Prostate gland (tissue), 2 donors: ENCODE data around the gene TMEM131. TPM values are rescaled to one million over a fixed set of nuclear protein-coding genes. Genes with fewer than 3 reads are reported as not detected.
"Not testable (repeated sequence)": the region's sequence is repeated elsewhere in the genome, so short reads cannot be mapped to it uniquely, and the experiment has no call there.

Experiments
- DNase-seq: peaks from one replicate; pipeline ENCODE4 v3.0.0-alpha.2; 2019; ENCODE audit warnings: low spot score
- H3K27ac ChIP-seq, 2 donors: fragments of 200-600 bp; sonication (generic); 2 replicates each; pipeline ENCODE4 v1.5.1; 2017 to 2019
- H3K27me3 ChIP-seq: fragments of 200-600 bp; sonication (generic); replicated peaks from 2 replicates; pipeline ENCODE4 v1.5.1; 2019; ENCODE audit not compliant: insufficient read depth
- H3K36me3 ChIP-seq, 2 donors: fragments of 200-600 bp; sonication (generic); 1 replicate in 1 of 2; 2 replicates in 1 of 2; pipeline versions ENCODE4 v1.5.1 to v1.8.1; 2017 to 2019
- H3K4me1 ChIP-seq: fragments of 200-600 bp; sonication (generic); replicated peaks from 2 replicates; pipeline ENCODE4 v1.5.1; 2019
- H3K4me3 ChIP-seq, 2 donors: fragments of 200-600 bp; sonication (generic); 2 replicates each; pipeline ENCODE4 v1.5.1; 2017 to 2019
- H3K9me3 ChIP-seq: fragments of 200-600 bp; sonication (generic); 2 replicates; pipeline ENCODE4 v1.5.1; 2017
- CTCF ChIP-seq, 4 experiments: fragments of 200-600 bp in 2 of 4; fragments of 450-650 bp in 2 of 4; sonication (generic) in 2 of 4; IDR thresholded peaks; 1 replicate in 3 of 4; 2 replicates in 1 of 4; pipeline ENCODE4 v1.5.1; 2016 to 2019; ENCODE audit warnings: antibody characterized with exemption in 4 of 4, mild to moderate bottlenecking in 2 of 4, moderate library complexity in 2 of 4
- POLR2A ChIP-seq: fragments of 450-650 bp; IDR thresholded peaks from one replicate; pipeline ENCODE4 v1.6.1; 2016; ENCODE audit warnings: antibody characterized with exemption, mild to moderate bottlenecking
- POLR2AphosphoS5 ChIP-seq: sonication (generic); formaldehyde crosslinking; IDR thresholded peaks from one replicate; pipeline ENCODE4 v1.6.1; 2017; ENCODE audit warnings: antibody characterized with exemption
- WGBS: methylation state at CpG from one replicate; pipeline ENCODE4 v1.1.5; 2018; 5-methylcytosine and 5-hydroxymethylcytosine counted together
- intact Hi-C: fragments of 100-400 bp; cut with DNase I; formaldehyde crosslinking; loops from one replicate; pipeline ENCODE4 v1.14.2; 2022
- total RNA-seq, 2 donors: library from RNA; depleted of rRNA; stranded (reverse); fragments of >200 nt; gene quantifications; one replicate each; pipeline ENCODE4 v1.1.0, GENCODE V29; 2016

TMEM131 gene
- total RNA-seq, 2 donors from 2014 or later = 40.6 to 42.0 TPM

- no peaks in the 10 kb centered on the region for H3K36me3 ChIP-seq
- no peak for DNase-seq
- no peaks in the 10 kb centered on the region for H3K4me1 ChIP-seq
- TF ChIP-seq POLR2AphosphoS5 (no peak), POLR2A (no peak), CTCF (IDR thresholded peaks at IDR 0.05) (no peak)
- no peak overlapping the region for H3K4me3 ChIP-seq
- H3K27ac ChIP-seq = no peak overlapping the region
- 96% methylated on average over 5 of the region's 5 CpGs for WGBS
- no peaks in the 10 kb centered on the region for H3K9me3 ChIP-seq
- H3K27me3 ChIP-seq = no peaks in the 10 kb centered on the region
- intact Hi-C loops = no loop called here
Measured at GRCh38 chr2:97851172-97851571, 144.6 kb downstream of the TMEM131 start.

- Histone ChIP-seq H3K36me3 (no peaks in the 10 kb centered on the region), H3K27me3 (no peaks in the 10 kb centered on the region), H3K9me3 (no peaks in the 10 kb centered on the region), H3K27ac (no peak overlapping the region), H3K4me1 (no peaks in the 10 kb centered on the region), H3K4me3 (no peak overlapping the region)
- TF ChIP-seq CTCF (IDR thresholded peaks at IDR 0.05) (no peak), POLR2A (no peak)
- intact Hi-C loops = no loop called here
- no peak for DNase-seq
- WGBS = 44% methylated on average over 3 of the region's 3 CpGs
Measured at GRCh38 chr2:97849881-97850528, 145.7 kb downstream of the TMEM131 start.

- 85% methylated on average over 1 of the region's 1 CpG for WGBS
- Histone ChIP-seq H3K4me1 (peaks cover 3% of the 10 kb centered on the region), H3K27ac (no peak overlapping the region), H3K27me3 (no peaks in the 10 kb centered on the region), H3K4me3 (no peak overlapping the region), H3K9me3 (no peaks in the 10 kb centered on the region), H3K36me3 (no peaks in the 10 kb centered on the region)
- intact Hi-C loops = no loop called here
- TF ChIP-seq CTCF (IDR thresholded peaks at IDR 0.05) (no peak), POLR2AphosphoS5 (no peak), POLR2A (no peak)
- DNase-seq = no peak
Measured at GRCh38 chr2:97848306-97848705, 147.4 kb downstream of the TMEM131 start.

GRCh38 chr2:97846716-97847115 lies 149.0 kb downstream of the TMEM131 start:
- H3K27ac ChIP-seq, H3K36me3 ChIP-seq, H3K9me3 ChIP-seq, DNase-seq, H3K27me3 ChIP-seq, intact Hi-C loops, H3K4me1 ChIP-seq, H3K4me3 ChIP-seq: not testable (repeated sequence)
- WGBS = 99% methylated on average over 12 of the region's 12 CpGs

- TF ChIP-seq POLR2A (no peak), POLR2AphosphoS5 (no peak), CTCF (IDR thresholded peaks at IDR 0.05) (no peak)
- no peak overlapping the region for H3K27ac ChIP-seq
- H3K36me3 ChIP-seq = no peaks in the 10 kb centered on the region
- WGBS = 93% methylated on average over 6 of the region's 6 CpGs
- H3K27me3 ChIP-seq = no peaks in the 10 kb centered on the region
- H3K4me3 ChIP-seq = no peak overlapping the region
- no peaks in the 10 kb centered on the region for H3K9me3 ChIP-seq
- H3K4me1 ChIP-seq = peaks cover 3% of the 10 kb centered on the region
- intact Hi-C loops = no loop called here
- no peak for DNase-seq
Measured at GRCh38 chr2:97845818-97846217, 149.9 kb downstream of the TMEM131 start.
